Urinary bladder (tissue), 4 donors: ENCODE data around the gene GIPC1. TPM values are rescaled to one million over a fixed set of nuclear protein-coding genes. Genes with fewer than 3 reads are reported as not detected.
"Not testable (repeated sequence)": the region's sequence is repeated elsewhere in the genome, so short reads cannot be mapped to it uniquely, and the experiment has no call there.

ENCODE experiments used
- DNase-seq: peaks from one replicate; pipeline ENCODE4 v3.0.0-alpha.2; 2015; ENCODE audit errors: extremely low spot score
- H3K27ac ChIP-seq: one replicate; pipeline ENCODE4 v1.5.1; 2013; ENCODE audit warnings: low read depth, mild to moderate bottlenecking, moderate library complexity
- H3K36me3 ChIP-seq: one replicate; pipeline ENCODE4 v1.6.1; 2013; ENCODE audit warnings: mild to moderate bottlenecking, moderate library complexity; ENCODE audit not compliant: insufficient read depth
- H3K4me1 ChIP-seq: one replicate; pipeline ENCODE4 v1.6.1; 2013; ENCODE audit warnings: mild to moderate bottlenecking, moderate library complexity; ENCODE audit not compliant: insufficient read depth
- H3K4me3 ChIP-seq: one replicate; pipeline ENCODE4 v1.5.1; 2013; ENCODE audit warnings: low read depth, low read length
- WGBS: extraction: QIAGEN DNeasy Blood & Tissue Kit; methylation state at CpG from one replicate; pipeline ENCODE4 v1.1.7; 2013; 5-methylcytosine and 5-hydroxymethylcytosine counted together
- polyA plus RNA-seq: library from polyadenylated mRNA; stranded (reverse); fragments of 200-250 nt; gene quantifications from one replicate; pipeline ENCODE4 v1.2.3, GENCODE V29; 2013
- total RNA-seq: library from RNA; depleted of rRNA; stranded (reverse); fragments of >200 nt; gene quantifications from one replicate; pipeline ENCODE4 v1.2.3, GENCODE V29; 2014
- donor health status: healthy with polysubstance abuse.
- donor health status: healthy.

Gene GIPC1
- total and polyA plus RNA-seq, 2 donors: 46.3 to 98.8 TPM

GRCh38 chr19:14459703-14460102, 36.2 kb downstream of the GIPC1 start:
- no peaks in the 10 kb centered on the region for H3K4me1 ChIP-seq
- whole genome bisulfite sequencing: 61% methylated on average over 5 of the region's 5 CpGs
- no peak for DNase-seq
- no peak overlapping the region for H3K4me3 ChIP-seq
- peaks cover 1% of the 10 kb centered on the region for H3K36me3 ChIP-seq
- H3K27ac ChIP-seq: no peak overlapping the region

- not testable (repeated sequence) for H3K4me3 ChIP-seq, DNase-seq, H3K36me3 ChIP-seq, H3K4me1 ChIP-seq, H3K27ac ChIP-seq
- 97% methylated on average over 3 of the region's 3 CpGs for WGBS
These were observed 43.6 kb downstream of the GIPC1 start for GRCh38 chr19:14452303-14452702.

- H3K27ac ChIP-seq: no peak overlapping the region
- 97% methylated on average over 19 of the region's 19 CpGs for WGBS
- no peak overlapping the region for H3K4me3 ChIP-seq
- peaks cover 2% of the 10 kb centered on the region for H3K36me3 ChIP-seq
- H3K4me1 ChIP-seq: no peaks in the 10 kb centered on the region
- DNase-seq: no peak
These were observed 45.1 kb downstream of the GIPC1 start for GRCh38 chr19:14450876-14451275.

- no peak overlapping the region for H3K27ac ChIP-seq
- H3K4me1 ChIP-seq: no peaks in the 10 kb centered on the region
- H3K4me3 ChIP-seq: no peak overlapping the region
- 84% methylated on average over 30 of the region's 30 CpGs for WGBS
- DNase-seq: no peak
- H3K36me3 ChIP-seq: peaks cover 2% of the 10 kb centered on the region
These were observed 45.6 kb downstream of the GIPC1 start for GRCh38 chr19:14450168-14450874.

GRCh38 chr19:14449321-14449720, 46.6 kb downstream of the GIPC1 start:
- Histone ChIP-seq H3K27ac (no peak overlapping the region), H3K4me1 (no peaks in the 10 kb centered on the region), H3K4me3 (no peak overlapping the region), H3K36me3 (peaks cover 2% of the 10 kb centered on the region)
- WGBS: 94% methylated on average over 6 of the region's 6 CpGs
- DNase-seq: no peak

GRCh38 chr19:14446336-14447036, 49.4 kb downstream of the GIPC1 start:
- no peak for DNase-seq
- Histone ChIP-seq H3K27ac (no peak overlapping the region), H3K36me3 (peaks cover 2% of the 10 kb centered on the region), H3K4me3 (no peak overlapping the region), H3K4me1 (no peaks in the 10 kb centered on the region)
- 95% methylated on average over 10 of the region's 10 CpGs for WGBS

GRCh38 chr19:14443632-14444216, 52.2 kb downstream of the GIPC1 start:
- no peak overlapping the region for H3K4me3 ChIP-seq
- 95% methylated on average over 14 of the region's 14 CpGs for WGBS
- H3K27ac ChIP-seq: no peak overlapping the region
- H3K4me1 ChIP-seq: no peaks in the 10 kb centered on the region
- H3K36me3 ChIP-seq: no peaks in the 10 kb centered on the region
- DNase-seq: no peak

GRCh38 chr19:14442891-14443631, 52.9 kb downstream of the GIPC1 start:
- 91% methylated on average over 16 of the region's 16 CpGs for WGBS
- no peak for DNase-seq
- H3K4me3 ChIP-seq: no peak overlapping the region
- H3K27ac ChIP-seq: no peak overlapping the region
- no peaks in the 10 kb centered on the region for H3K4me1 ChIP-seq
- H3K36me3 ChIP-seq: no peaks in the 10 kb centered on the region

- no peak overlapping the region for H3K4me3 ChIP-seq
- no peaks in the 10 kb centered on the region for H3K4me1 ChIP-seq
- H3K36me3 ChIP-seq: no peaks in the 10 kb centered on the region
- no peak for DNase-seq
- H3K27ac ChIP-seq: no peak overlapping the region
- 83% methylated on average over 34 of the region's 34 CpGs for WGBS
These were observed 54.6 kb downstream of the GIPC1 start for GRCh38 chr19:14441041-14441938.

GRCh38 chr19:14440049-14440448, 55.9 kb downstream of the GIPC1 start:
- H3K36me3 ChIP-seq: no peaks in the 10 kb centered on the region
- no peak for DNase-seq
- no peaks in the 10 kb centered on the region for H3K4me1 ChIP-seq
- WGBS: 33% methylated on average over 9 of the region's 9 CpGs
- peak overlapping the region; percentile 47 for H3K27ac ChIP-seq
- H3K4me3 ChIP-seq: peak overlapping the region; percentile 20

GRCh38 chr19:14439014-14439413, 56.9 kb downstream of the GIPC1 start:
- no peaks in the 10 kb centered on the region for H3K36me3 ChIP-seq

GRCh38 chr19:14437578-14438140, 58.3 kb downstream of the GIPC1 start:
- 91% methylated on average over 7 of the region's 7 CpGs for WGBS
- no peak overlapping the region for H3K27ac ChIP-seq
- no peak for DNase-seq
- H3K4me3 ChIP-seq: no peak overlapping the region
- H3K36me3 ChIP-seq: no peaks in the 10 kb centered on the region
- H3K4me1 ChIP-seq: no peaks in the 10 kb centered on the region

More at GRCh38 chr19:14439014-14439413, 56.9 kb downstream of the GIPC1 start:
- Histone ChIP-seq H3K4me3 (no peak overlapping the region), H3K27ac (no peak overlapping the region), H3K4me1 (no peaks in the 10 kb centered on the region)
- no peak for DNase-seq
- WGBS: 65% methylated on average over 9 of the region's 9 CpGs
